Amniotic stem cell (primary cell): Measurements from ENCODE around the gene OR14C36.
"Not testable (repeated sequence)": the region's sequence is repeated elsewhere in the genome, so short reads cannot be mapped to it uniquely, and the experiment has no call there.

Experiments used
- DNase-seq: peaks from one replicate; lab custom pipeline; 2025; lab: John Stamatoyannopoulos, UW

OR14C36 gene

DNA sequence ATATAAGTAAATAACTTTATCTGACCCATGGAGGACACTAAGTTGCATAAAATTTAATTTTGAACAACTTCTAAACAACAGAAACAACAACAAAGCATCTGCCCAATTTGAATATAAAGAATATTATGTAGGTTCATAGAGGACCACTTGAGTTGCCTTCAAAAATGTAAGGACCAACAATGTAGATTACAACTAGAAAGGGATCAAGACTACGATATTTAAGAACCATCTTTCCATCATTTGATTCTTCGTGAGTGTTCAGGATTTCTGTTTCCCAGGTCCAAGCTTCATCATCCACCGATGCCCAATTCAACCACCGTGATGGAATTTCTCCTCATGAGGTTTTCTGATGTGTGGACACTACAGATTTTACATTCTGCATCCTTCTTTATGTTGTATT, at the start of gene OR14C36:
Gene OR14C36, plus strand, starts transcription at position 301 of the 400 bp plus-strand sequence. Its CDS starts 0 bp downstream, at position 301.
- DNase-seq = no peak

GRCh38 chr1:248303324-248303723, 45.3 kb upstream of the OR14C36 start, which contains the start of gene OR2T12:
Gene OR2T12, minus strand, starts transcription at chr1:248303424. Its CDS starts 7,846 bp downstream, at chr1:248295578.
- no peak for DNase-seq

DNA sequence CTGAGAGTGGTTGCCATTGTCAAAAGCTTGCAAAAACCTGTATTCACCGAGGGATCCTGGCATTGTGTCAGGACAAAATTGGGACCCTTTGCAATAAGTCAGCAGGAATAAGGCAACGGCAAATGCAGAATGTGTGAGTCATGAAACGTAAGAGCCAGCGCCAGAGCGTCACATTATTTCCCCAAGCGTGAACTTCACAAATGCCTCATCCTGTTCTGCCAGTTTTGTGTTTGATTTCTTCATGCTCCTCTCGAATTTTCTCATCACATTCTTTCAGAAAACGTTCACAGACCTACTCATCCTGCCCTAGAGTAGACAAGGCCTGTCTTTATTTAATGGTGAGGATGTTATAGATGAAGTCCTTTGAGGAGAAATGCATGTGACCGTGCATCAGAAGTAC, 42.9 kb upstream of the OR14C36 start:
- DNase-seq = not testable (repeated sequence)

- DNase-seq = no peak
Measured at GRCh38 chr1:248306103-248306502, 42.5 kb upstream of the OR14C36 start.

- not testable (repeated sequence) for DNase-seq
Measured at GRCh38 chr1:248306740-248307139, 41.8 kb upstream of the OR14C36 start.

DNA sequence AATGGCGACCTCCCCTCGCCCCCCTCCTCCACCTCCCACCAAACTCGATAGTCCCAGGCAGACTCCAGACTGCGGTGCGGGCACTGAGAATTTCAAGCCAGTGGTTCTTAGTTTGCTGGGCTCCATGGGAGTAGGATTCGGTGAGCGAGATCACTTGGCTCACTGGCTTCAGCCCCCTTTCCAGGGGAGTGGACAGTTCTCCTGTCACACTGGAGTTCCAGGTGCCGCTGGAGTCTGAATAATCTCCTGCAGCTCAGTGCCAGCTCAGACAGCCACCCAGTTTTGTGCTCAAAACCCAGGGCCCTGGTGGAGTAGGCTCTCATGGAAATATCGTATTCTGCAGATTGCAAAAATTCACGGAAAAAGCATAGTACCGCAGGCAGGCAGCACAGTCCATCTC, 31.8 kb upstream of the OR14C36 start:
- no peak for DNase-seq

DNA sequence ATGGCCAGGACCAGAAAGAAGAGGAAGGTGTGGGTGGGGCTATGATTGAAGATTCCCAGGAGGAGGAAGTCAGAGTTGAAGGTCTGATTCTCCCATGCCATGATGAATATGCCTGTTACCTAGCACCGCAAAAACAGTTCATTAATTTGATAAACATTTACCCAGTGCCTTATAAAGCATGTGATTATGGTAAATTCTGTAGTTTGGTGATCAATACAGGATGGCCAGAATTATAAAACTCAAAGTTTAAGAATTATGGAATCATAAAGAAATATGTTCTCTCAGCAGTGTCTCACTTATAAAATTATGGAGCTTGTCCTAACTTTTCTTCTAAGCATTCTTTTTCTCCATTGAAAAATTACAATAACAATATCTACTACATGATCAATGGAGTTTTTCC, 24.1 kb upstream of the OR14C36 start, which contains the start of gene OR2M7:
Gene OR2M7, minus strand, starts transcription at position 101 of the 400 bp plus-strand sequence. Its CDS starts 0 bp downstream, at position 101.
- DNase-seq = no peak

- DNase-seq = no peak
Measured at GRCh38 chr1:248343451-248343850, 5.1 kb upstream of the OR14C36 start.

DNA sequence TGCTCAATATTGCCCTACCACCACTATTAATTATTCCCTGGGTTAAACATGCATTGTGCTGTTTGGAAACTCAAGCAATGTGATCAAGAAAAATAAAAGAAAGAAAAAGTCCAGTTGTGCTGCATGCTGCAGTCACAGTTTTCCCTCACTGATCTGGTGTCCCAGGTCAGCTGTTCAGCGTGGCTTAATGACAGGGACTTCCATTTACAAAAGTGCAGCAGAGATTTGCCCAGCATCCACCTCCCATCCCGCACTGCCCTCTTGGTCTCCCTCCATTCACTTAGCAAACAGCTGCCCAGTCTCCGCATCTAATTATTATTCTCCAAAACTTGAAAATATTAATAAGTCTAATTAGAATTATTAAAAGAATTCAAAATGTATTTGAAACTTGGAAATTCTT, 10.8 kb downstream of the OR14C36 start:
- no peak for DNase-seq

DNA sequence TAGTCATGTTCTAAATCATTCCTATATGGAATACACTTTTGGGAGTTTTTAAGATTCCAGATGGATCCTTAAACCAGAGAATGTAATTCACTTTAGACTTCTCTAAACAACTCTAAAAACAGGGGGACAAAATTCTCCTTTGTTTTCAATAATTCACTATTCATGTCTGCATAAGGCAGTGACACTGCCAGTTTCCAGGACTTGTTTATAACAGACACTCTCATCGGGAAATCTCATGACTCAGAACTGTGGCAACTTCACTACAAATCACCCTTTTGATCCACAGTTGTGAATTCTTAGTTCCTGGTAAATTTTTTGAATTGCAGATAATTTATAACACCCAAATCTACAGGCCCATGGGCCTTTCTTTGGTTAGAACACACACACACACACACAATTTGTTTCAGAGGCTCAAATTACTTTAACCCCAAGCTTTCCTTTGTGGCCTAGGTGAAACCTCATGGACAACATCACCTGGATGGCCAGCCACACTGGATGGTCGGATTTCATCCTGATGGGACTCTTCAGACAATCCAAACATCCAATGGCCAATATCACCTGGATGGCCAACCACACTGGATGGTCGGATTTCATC, 12.6 kb downstream of the OR14C36 start, which contains the start of gene OR2T4:
Gene OR2T4, plus strand, starts transcription at position 545 of the 595 bp plus-strand sequence. Its CDS starts 0 bp downstream, at position 545.
- DNase-seq = no peak

GRCh38 chr1:248366609-248367008, 18.0 kb downstream of the OR14C36 start:
- DNase-seq = no peak

- DNase-seq = no peak
Measured at GRCh38 chr1:248372394-248372793, 23.8 kb downstream of the OR14C36 start.

DNA sequence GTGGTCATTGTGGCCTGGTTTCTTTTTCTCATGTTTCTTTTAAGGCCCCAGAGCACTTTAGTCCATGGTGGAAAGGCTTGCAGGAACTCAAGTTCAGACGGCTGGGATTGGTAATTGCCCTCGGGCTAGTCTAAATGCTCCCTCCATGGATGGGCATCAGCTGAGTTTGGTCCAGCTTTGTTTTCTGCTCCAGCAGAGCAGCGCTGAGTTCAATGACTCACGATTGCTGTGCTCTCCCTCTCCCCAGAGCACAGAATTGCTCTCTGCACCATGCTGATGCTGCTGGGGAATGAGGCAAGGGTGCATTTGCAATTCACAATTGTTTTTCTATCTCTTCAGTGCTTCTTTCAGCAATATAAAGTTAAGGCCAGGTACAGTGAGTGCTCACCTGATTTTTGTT, 25.2 kb downstream of the OR14C36 start:
- no peak for DNase-seq

DNA sequence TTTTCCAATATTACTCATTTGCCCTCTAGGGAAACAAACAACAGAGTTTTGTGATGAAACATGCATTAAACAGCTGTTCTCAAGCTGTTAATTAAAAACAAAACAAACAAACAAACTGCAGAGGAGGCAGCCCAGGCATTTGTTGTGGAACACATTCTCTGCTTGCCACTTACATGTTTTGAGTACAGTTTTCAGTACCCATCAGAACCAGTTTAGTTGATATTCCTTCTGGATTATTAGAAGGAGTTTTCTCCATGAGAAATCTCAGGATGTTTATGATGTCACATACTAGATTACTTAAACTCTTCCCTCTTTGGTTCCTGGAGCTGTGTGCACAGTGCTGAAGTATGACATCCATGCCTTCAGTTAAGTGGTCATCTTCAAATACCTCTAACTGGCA, 26.9 kb downstream of the OR14C36 start, which contains the start of gene OR2T6:
Gene OR2T6, plus strand, starts transcription at position 301 of the 400 bp plus-strand sequence. CDS start 11,863 bp downstream, outside the sequence.
- DNase-seq = no peak

- no peak for DNase-seq
Measured at GRCh38 chr1:248376916-248377315, 28.3 kb downstream of the OR14C36 start.

- no peak for DNase-seq
Measured at GRCh38 chr1:248380854-248381253, 32.3 kb downstream of the OR14C36 start.

- no peak for DNase-seq
Measured at GRCh38 chr1:248388426-248388825, 39.9 kb downstream of the OR14C36 start.

- DNase-seq = no peak
Measured at GRCh38 chr1:248393050-248393449, 44.5 kb downstream of the OR14C36 start.
